Neural cell (in vitro differentiated cells): ENCODE data around the gene MAPK8IP3. TPM values are rescaled to one million over a fixed set of nuclear protein-coding genes. Genes with fewer than 3 reads are reported as not detected.
A peak's percentile ranks its signal among the peaks of the same experiment; 100 is the strongest.
"Not testable (repeated sequence)": the region's sequence is repeated elsewhere in the genome, so short reads cannot be mapped to it uniquely, and the experiment has no call there.

Experiments
- H2AFZ ChIP-seq: fragments of 200-600, 300-800 bp; sonication (generic), shearing (Covaris generic); 2 replicates; pipeline ENCODE4 v1.6.0; 2014; ENCODE audit warnings: low read depth, mild to moderate bottlenecking, antibody characterized with exemption, low read length, moderate library complexity
- H3F3A ChIP-seq: fragments of 200-600 bp; shearing (Covaris generic); 2 replicates; pipeline ENCODE4 v1.6.1; 2016; ENCODE audit warnings: mild to moderate bottlenecking, moderate library complexity, mixed read lengths, antibody characterized with exemption, low read length; ENCODE audit not compliant: insufficient read depth, poor library complexity, severe bottlenecking
- H3K27ac ChIP-seq: fragments of 200-600, 300-800 bp; sonication (generic), shearing (Covaris generic); 2 replicates; pipeline ENCODE4 v1.5.1; 2014; ENCODE audit warnings: mild to moderate bottlenecking, low read length, moderate library complexity
- H3K27me3 ChIP-seq: fragments of 300-800, 200-600 bp; sonication (generic), shearing (Covaris generic); 2 replicates; pipeline ENCODE4 v1.6.0; 2014; ENCODE audit warnings: mild to moderate bottlenecking, low read depth, low read length, moderate library complexity; ENCODE audit not compliant: insufficient read depth
- H3K36me3 ChIP-seq: fragments of 300-800, 200-600 bp; sonication (generic), shearing (Covaris generic); 2 replicates; pipeline ENCODE4 v1.5.1; 2014; ENCODE audit warnings: mild to moderate bottlenecking, antibody characterized with exemption, low read length, moderate library complexity; ENCODE audit not compliant: insufficient read depth
- H3K4me2 ChIP-seq: fragments of 300-800, 200-600 bp; sonication (generic), shearing (Covaris generic); 2 replicates; pipeline ENCODE4 v1.6.0; 2014; ENCODE audit warnings: mild to moderate bottlenecking, low read length
- H3K4me3 ChIP-seq: fragments of 300-800, 200-600 bp; sonication (generic), shearing (Covaris generic); 2 replicates; pipeline ENCODE4 v1.5.1; 2014; ENCODE audit warnings: mild to moderate bottlenecking, low read length, moderate library complexity
- H3K79me2 ChIP-seq: fragments of 200-600 bp; shearing (Covaris generic); replicated peaks from 2 replicates; pipeline ENCODE4 v1.6.0; 2014; ENCODE audit warnings: mild to moderate bottlenecking, low read length, moderate library complexity; ENCODE audit not compliant: insufficient read depth
- H3K9ac ChIP-seq: fragments of 300-800, 200-600 bp; sonication (generic), shearing (Covaris generic); 2 replicates; pipeline ENCODE4 v1.6.1; 2016; ENCODE audit warnings: mild to moderate bottlenecking, low read length, mixed read lengths
- H3K9me2 ChIP-seq: fragments of 200-600 bp; shearing (Covaris generic); 2 replicates; pipeline ENCODE4 v1.6.1; 2016; ENCODE audit warnings: mild to moderate bottlenecking, low read length, mixed read lengths; ENCODE audit not compliant: insufficient read depth
- H3K9me3 ChIP-seq: fragments of 200-600, 300-800 bp; sonication (generic), shearing (Covaris generic); 2 replicates; pipeline ENCODE4 v1.6.1; 2016; ENCODE audit warnings: mild to moderate bottlenecking, mixed run types, low read length, moderate library complexity, mixed read lengths
- H4K20me1 ChIP-seq: fragments of 200-600 bp; shearing (Covaris generic); 2 replicates; pipeline ENCODE4 v1.6.1; 2016; ENCODE audit warnings: mild to moderate bottlenecking, mixed run types; ENCODE audit not compliant: insufficient read depth
- CTCF ChIP-seq: fragments of 450-650 bp; IDR thresholded peaks from 2 replicates; pipeline ENCODE4 v1.5.1; 2014; ENCODE audit warnings: antibody characterized with exemption, mild to moderate bottlenecking, moderate library complexity; ENCODE audit not compliant: poor library complexity, severe bottlenecking
- EP300 ChIP-seq: fragments of 450-650 bp; conservative IDR thresholded peaks from 2 replicates; pipeline ENCODE4 v1.6.1; 2014; ENCODE audit warnings: antibody characterized with exemption, mild to moderate bottlenecking, moderate library complexity; ENCODE audit not compliant: poor library complexity, severe bottlenecking
- EZH2 ChIP-seq: fragments of 200-600, 300-800 bp; shearing (Covaris generic), sonication (generic); IDR thresholded peaks from 2 replicates; pipeline ENCODE4 v1.6.1; 2014; ENCODE audit warnings: antibody characterized with exemption, low read length, borderline replicate concordance, mild to moderate bottlenecking; ENCODE audit not compliant: insufficient read depth, poor library complexity, severe bottlenecking
- MXI1 ChIP-seq: fragments of 450-650 bp; conservative IDR thresholded peaks from 2 replicates; pipeline ENCODE4 v1.6.1; 2014; ENCODE audit warnings: antibody characterized with exemption, mild to moderate bottlenecking; ENCODE audit not compliant: poor library complexity, severe bottlenecking
- POLR2AphosphoS5 ChIP-seq: IDR thresholded peaks from 2 replicates; pipeline ENCODE4 v1.6.1; 2012
- RAD21 ChIP-seq: fragments of 450-650 bp; conservative IDR thresholded peaks from 2 replicates; pipeline ENCODE4 v1.6.1; 2014; ENCODE audit warnings: antibody characterized with exemption, mild to moderate bottlenecking, moderate library complexity
- REST ChIP-seq: IDR thresholded peaks from 2 replicates; pipeline ENCODE4 v1.6.1; 2012; ENCODE audit warnings: borderline replicate concordance
- SMC3 ChIP-seq: fragments of 450-650 bp; conservative IDR thresholded peaks from 2 replicates; pipeline ENCODE4 v1.6.1; 2014; ENCODE audit warnings: antibody characterized with exemption, mild to moderate bottlenecking, moderate library complexity; ENCODE audit not compliant: poor library complexity
- TAF1 ChIP-seq: IDR thresholded peaks from 2 replicates; pipeline ENCODE4 v1.6.1; 2012; ENCODE audit warnings: low read depth
- polyA plus RNA-seq: library from polyadenylated mRNA; depleted of rRNA; stranded (reverse); fragments of >200 nt; gene quantifications from 2 replicates; pipeline ENCODE4 v1.2.3, GENCODE V29; 2014

The MAPK8IP3 gene
- polyA plus RNA-seq, 1 donor from 2014 or later = 51.0 TPM

DNA sequence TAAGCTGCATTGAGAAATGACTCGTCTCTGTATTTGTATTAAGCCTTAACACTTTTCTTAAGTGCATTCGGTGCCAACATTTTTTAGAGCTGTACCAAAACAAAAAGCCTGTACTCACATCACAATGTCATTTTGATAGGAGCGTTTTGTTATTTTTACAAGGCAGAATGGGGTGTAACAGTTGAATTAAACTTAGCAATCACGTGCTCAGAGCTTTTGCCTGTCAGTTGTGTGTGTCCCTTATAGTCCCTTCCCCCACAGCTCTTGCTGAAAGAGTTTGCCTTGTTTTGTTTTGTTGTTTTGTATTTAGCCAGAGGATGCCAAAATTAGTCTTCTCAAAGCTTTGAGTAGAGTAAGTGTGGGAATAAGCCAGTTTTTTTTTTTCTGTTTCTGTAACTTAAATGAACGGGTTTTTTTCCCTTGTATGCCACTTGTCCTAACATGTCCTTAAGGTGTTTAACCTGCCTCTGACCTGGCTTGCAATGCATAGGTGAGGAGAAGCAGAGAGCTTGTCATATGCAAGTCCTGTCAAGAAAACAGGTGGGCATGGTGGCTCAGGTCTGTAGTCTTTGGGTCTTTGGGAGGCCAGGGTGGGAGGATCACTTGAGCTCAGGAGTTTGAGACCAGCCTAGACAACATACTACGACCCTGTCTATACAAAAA, 4.6 kb upstream of the MAPK8IP3 start:
- TF ChIP-seq EP300 = no peak
- TF ChIP-seq RAD21 = no peak
- TF ChIP-seq TAF1 = no peak
- TF ChIP-seq CTCF = no peak
- no peak for TF ChIP-seq EZH2
- TF ChIP-seq POLR2AphosphoS5 = no peak
- no peak for TF ChIP-seq SMC3
- Histone ChIP-seq H3K9ac (no peak overlapping the region), H3K9me3 (no peaks in the 10 kb centered on the region), H2AFZ (no peak overlapping the region), H3K36me3 (no peaks in the 10 kb centered on the region), H3F3A (no peaks in the 10 kb centered on the region), H3K4me2 (no peak overlapping the region), H3K27ac (no peak overlapping the region), H3K4me3 (no peak overlapping the region), H3K79me2 (peaks cover 3% of the 10 kb centered on the region), H3K27me3 (no peaks in the 10 kb centered on the region), H4K20me1 (no peaks in the 10 kb centered on the region), H3K9me2 (no peaks in the 10 kb centered on the region)

- Histone ChIP-seq H3K79me2 (peaks cover 41% of the 10 kb centered on the region), H3K4me3 (peak overlapping the region; percentile 99), H3K4me2 (peak overlapping the region; percentile 44), H3K27ac (peak overlapping the region; percentile 96), H3K9ac (peak overlapping the region; percentile 97), H2AFZ (peak overlapping the region; percentile 73)
- not testable (repeated sequence) for H3F3A ChIP-seq, H3K9me2 ChIP-seq, H4K20me1 ChIP-seq, H3K9me3 ChIP-seq, H3K36me3 ChIP-seq, H3K27me3 ChIP-seq
Observed at GRCh38 chr16:1705324-1705687, 689 bp upstream of the MAPK8IP3 start.

DNA sequence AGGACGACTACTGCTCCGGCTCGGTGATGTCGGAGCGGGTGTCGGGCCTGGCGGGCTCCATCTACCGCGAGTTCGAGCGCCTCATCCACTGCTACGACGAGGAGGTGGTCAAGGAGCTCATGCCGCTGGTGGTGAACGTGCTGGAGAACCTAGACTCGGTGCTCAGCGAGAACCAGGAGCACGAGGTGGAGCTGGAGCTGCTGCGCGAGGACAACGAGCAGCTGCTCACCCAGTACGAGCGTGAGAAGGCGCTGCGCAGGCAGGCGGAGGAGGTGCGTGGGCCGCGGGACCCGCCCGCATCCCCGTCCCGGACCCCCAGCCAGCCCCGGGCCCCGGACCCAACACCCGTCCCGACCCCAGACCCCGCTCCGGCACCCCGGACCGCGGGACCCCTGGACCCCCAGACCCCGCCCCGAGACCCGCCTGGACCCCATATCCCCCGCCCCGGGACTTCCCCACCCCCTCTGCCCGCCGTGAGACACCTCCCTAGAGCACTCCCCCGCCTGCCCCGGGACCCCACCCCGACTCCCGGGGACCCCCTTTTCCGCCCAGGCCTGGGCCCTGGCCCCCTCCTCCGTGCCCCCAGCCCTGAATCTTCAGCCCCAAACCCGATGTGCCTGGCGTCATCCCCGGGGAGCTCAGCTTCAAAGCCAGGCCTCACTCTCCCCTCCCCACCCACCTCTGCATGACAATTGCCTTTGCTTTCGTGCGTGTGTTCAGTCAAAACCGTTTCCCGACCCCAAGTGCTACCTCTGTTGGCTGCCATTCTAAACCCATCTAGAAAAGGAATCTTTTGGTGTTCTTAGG, 594 bp downstream of the MAPK8IP3 start:
- H3K4me3 ChIP-seq = peak overlapping the region; percentile 99
- no peaks in the 10 kb centered on the region for H3K9me2 ChIP-seq
- peak overlapping the region; percentile 97 for H3K9ac ChIP-seq
- peaks cover 4% of the 10 kb centered on the region for H3F3A ChIP-seq
- H3K9me3 ChIP-seq = no peaks in the 10 kb centered on the region
- H3K79me2 ChIP-seq = peaks cover 53% of the 10 kb centered on the region
- no peaks in the 10 kb centered on the region for H3K36me3 ChIP-seq
- TF ChIP-seq REST (peak; percentile 1), MXI1 (peak; percentile 24), SMC3 (no peak)
- no peaks in the 10 kb centered on the region for H4K20me1 ChIP-seq
- H3K27ac ChIP-seq = peak overlapping the region; percentile 92
- H2AFZ ChIP-seq = peak overlapping the region; percentile 69
- peak overlapping the region; percentile 68 for H3K4me2 ChIP-seq
- no peaks in the 10 kb centered on the region for H3K27me3 ChIP-seq
